ENCODE data around the gene ACO2.

Gene ACO2

GRCh38 chr22:41524809-41525449, 56.0 kb downstream of the ACO2 start:
- DNase-seq: no peak

GRCh38 chr22:41525450-41526225, 56.7 kb downstream of the ACO2 start:
- DNase-seq: no peak

DNA sequence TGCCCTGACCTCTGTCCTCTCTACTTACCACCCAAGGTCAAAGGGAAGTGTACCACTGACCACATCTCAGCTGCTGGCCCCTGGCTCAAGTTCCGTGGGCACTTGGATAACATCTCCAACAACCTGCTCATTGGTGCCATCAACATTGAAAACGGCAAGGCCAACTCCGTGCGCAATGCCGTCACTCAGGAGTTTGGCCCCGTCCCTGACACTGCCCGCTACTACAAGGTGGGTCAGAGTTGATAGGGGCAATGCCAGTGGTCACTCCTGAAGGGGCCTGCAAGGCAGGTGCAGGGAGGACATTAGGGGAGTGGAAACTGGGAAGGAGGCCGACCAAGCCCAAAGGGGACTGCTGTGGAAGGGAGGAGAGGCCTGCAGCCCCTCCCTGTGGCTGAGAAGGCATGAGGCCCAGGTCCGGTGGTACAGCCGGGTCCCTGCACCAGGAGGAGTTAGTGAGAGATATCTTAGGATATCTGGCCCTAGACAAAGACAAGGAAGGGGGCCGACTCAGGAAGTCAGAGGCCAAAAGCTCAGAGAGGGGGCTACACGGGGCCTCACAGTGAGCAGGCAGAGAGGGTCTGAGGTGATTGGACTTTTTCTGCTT, 57.4 kb downstream of the ACO2 start:
- DNase-seq: peak in 1 of 2 experiments; percentile 7

DNA sequence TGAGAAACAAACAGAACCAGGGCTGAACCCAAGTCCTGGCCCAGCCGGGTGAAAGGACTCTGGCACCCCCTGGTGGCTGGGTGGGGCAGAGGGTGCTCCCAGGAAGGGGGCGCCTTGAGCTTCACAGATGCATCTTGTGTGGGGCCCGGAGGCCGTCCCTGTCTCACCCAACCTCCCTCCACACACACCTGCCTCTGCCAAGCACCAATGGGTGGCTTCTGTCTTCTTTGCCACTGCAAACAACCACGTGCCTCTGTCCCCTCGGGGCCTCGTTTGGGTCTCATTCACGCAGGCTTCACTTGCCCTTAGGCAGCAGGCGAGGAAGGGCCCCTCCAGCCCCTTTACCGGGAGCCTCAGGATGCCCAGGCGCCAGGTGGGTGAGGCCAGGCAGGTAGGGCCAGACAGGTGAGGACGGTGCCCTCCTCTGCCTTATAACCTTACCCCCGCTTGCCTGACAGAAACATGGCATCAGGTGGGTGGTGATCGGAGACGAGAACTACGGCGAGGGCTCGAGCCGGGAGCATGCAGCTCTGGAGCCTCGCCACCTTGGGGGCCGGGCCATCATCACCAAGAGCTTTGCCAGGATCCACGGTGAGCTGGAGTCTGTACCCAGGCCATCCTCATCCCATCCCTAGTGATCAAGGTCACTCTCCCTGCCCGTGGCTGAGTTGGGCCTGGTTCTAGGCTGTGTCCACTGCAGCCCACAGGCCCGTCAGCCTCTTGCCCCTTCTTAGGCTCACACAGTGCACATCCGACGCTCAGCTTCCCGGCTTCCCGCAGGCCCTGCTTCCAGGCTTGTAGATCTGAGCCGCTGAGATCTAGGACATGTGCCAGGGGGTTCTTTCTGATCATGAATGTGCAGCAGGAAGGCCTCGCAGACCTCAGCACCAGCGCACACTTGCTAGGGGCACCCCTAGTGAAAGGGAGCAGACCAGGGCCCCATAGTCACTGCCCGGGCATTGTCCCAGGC, 58.2 kb downstream of the ACO2 start:
- no peak for DNase-seq

DNA sequence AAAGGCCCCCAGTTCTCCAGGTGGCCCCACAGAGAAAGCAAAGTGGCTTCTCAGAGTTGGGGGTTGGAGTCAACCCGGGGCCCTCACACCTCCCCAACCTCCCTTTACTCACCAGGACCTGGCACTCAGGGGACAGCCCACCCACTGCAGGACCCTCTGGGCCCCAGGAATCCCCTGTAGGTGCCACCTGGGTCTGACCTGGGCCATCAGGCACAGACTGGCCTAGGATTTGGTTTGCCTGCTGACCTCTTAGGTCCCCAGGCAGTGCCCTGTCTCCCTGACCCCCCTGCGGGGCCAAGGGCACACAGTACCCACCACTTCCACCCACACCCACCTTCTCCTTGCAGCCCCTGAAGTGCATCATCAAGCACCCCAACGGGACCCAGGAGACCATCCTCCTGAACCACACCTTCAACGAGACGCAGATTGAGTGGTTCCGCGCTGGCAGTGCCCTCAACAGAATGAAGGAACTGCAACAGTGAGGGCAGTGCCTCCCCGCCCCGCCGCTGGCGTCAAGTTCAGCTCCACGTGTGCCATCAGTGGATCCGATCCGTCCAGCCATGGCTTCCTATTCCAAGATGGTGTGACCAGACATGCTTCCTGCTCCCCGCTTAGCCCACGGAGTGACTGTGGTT, 59.3 kb downstream of the ACO2 start:
- DNase-seq: no peak

- DNase-seq: no peak
These were observed 60.1 kb downstream of the ACO2 start for GRCh38 chr22:41528938-41529561.

GRCh38 chr22:41530890-41531714, 62.2 kb downstream of the ACO2 start:
- no peak for DNase-seq

- DNase-seq: no peak
These were observed 63.0 kb downstream of the ACO2 start for GRCh38 chr22:41531715-41532477.

DNA sequence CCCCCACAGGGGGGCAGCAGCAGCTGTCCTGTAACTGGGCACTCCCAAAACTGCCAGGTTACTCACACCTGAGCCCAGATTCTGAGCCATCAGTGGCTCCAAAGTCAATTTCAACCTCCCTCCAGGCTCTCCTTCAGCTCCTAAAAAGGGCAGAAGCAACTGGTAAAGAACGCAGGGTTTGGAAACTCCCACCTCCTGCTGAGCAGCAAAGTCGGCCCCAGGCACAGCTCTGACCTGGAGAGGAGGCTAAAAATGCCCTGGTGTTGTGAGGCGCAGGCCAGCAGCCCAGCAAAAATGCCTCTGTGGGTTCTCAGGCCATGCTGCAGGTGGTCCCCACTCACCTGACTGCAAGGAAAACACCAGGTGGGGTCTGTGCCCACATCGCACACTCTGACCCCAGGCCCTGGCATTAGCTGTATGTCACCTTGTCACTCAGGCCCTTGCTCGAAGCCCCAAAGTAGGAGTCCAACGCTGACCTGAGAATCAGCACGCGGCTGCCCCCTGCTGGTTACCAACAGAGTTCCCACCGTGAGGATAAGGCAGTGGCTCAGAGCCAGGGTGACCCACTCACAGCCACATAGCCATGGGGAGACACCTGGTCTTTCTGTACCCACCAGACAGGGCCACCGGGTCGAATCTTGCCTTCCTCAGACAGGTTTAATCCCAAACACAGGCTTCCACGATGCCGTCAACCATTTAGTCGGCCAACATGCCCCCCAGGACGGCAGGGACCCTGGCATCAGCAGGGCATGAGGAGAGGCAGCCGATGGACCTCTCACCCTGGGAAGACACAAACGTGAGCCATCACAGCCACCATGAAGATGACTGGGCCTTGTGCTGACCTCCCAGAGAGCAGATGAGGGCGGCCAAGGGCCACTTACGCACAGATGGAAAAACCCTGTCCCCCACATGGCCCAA, 64.2 kb downstream of the ACO2 start:
- peak in 1 of 2 experiments; percentile 7 for DNase-seq

DNA sequence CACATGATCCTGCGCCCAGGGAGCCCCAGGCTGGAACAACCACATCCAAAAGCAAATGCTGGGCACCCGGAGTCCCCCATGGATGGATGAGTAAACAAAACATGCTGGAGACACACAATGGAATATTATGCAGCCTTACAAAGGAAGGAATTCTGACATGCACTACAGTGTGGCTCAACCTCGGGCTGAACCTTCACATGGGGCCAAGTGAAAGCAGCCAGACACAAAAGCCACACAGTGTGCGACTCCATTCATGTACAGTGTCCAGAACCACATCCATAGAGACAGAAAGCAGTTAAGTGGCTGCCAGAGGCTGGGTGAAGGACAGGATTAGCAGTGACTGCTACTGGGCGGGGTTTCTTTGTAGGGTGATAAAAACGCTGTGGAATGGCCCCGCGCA, 65.3 kb downstream of the ACO2 start:
- DNase-seq: no peak

DNA sequence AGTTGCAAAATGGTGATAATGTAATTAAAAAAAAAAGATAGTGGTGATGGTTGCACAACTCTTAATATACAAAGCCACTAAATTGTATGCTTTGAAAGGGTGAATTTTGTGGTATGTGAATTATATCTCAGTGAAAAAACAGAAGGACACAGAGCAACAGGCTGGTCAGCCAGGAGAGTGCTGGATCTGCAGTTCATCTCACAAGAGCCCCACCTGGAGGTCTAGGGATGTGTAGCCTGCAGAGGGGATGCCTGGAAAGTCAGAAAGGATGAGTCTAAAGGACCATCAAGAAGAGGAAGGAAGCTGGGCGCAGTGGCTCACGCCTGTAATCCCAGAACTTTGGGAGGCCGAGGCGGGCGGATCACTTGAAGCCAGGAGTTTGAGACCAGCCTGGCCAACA, 66.3 kb downstream of the ACO2 start:
- DNase-seq: peak in 1 of 2 experiments; percentile 3

DNA sequence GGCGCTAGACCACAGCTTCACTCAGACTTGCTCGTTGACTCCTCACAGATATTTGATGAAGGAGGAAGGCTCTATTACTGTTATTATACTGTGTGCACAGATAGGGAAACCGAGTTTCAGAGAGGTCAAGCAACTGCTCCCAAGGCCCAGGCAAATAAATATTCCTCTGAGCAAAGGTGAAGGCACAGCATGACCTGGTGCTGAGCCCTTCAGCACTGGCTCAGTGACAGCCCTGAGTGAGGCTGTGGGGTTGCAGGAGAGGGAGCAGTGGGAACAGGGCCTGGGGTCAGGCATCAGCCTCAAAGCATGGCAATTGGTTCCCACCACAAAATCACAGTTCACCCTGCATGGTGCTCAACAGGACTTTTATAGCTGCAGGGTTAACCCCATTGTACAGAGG, 68.3 kb downstream of the ACO2 start:
- DNase-seq: no peak

DNA sequence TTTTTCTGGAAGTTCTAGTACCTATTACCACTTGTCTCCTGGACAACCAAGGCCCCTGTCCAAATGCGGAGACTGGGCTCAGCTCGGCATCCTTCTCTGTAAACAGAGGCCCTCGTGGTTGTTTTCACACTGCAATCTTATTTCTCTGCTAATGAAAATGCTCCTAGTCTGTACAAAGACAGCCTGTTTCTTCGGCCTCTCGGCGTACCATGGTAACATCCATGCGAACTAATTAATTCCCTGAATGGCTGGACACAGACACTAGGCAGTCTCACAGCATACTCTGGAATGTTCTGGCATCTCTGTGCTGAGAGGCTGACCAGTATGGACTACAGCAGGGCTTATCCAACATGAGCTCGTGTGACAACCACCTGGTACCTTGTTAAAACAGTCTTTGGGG, 69.7 kb downstream of the ACO2 start:
- no peak for DNase-seq

DNA sequence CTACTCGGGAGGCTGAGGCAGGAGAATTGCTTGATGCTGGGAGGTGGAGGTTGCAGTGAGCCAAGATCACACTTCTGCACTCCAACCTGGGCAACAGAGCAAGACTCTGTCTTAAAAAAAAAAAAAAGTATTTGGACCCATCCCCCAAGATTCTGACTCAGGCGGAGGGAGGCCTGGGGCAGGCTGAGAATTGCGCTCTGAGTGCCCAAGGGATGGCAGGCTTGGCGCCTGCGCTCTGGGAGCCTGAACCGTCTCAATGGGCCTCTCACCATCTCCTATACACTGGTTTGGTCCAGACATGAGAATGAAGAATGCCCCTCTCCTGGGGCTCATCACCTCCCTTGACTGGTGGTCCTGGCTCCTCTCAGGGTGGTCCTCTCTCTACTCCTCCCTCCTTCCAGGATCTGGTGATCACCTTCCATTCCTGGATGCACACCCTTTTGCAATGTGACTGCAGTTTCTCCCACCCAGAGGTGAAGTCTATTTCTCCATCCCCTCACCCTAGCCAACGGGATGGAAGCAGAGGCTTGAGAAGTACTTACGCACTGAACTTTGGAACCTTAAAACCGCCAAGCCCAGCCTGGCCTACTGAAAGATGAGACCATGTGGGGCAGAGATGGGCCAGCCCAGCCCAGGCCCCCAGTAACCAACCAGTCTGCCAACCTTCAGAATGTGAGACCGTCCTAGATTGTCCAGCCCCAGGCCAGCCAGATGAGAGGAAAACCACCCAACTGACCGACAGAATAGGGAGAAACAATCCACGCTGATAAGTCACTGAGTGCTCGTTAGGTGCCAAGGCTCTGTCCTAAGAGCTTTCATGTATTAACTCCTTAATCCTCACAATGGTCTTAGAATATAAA, 70.5 kb downstream of the ACO2 start:
- DNase-seq: no peak

- DNase-seq: no peak
These were observed 71.0 kb downstream of the ACO2 start for GRCh38 chr22:41540006-41540315.

DNA sequence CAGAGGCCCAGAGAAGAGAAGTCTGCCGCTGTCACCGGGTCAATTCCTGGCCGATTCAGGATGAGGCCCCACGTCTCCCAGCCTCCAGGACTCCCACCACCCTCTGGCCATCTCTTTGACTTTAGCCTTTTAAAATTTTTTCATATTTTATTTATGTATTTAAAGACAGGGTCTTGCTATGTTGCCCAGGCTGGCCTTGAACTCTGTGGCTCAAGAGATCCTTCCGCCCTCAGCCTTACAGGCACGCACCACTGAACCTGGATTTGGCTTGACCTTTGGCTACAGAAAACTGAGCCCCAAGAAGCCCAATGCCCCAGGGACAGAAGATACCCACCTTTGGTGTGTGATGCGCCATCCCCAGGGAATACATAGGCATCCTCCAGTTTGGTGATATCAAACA, 71.4 kb downstream of the ACO2 start:
- no peak for DNase-seq

- no peak for DNase-seq
These were observed 72.6 kb downstream of the ACO2 start for GRCh38 chr22:41541484-41541883.

GRCh38 chr22:41542224-41542623, 73.3 kb downstream of the ACO2 start:
- DNase-seq: no peak
